ENCODE measurements around the gene CMTR2. TPM values are rescaled to one million over a fixed set of nuclear protein-coding genes. Genes with fewer than 3 reads are reported as not detected.

The CMTR2 gene
- total RNA-seq, 1 experiment from 2014 or later = 15.5 TPM

DNA sequence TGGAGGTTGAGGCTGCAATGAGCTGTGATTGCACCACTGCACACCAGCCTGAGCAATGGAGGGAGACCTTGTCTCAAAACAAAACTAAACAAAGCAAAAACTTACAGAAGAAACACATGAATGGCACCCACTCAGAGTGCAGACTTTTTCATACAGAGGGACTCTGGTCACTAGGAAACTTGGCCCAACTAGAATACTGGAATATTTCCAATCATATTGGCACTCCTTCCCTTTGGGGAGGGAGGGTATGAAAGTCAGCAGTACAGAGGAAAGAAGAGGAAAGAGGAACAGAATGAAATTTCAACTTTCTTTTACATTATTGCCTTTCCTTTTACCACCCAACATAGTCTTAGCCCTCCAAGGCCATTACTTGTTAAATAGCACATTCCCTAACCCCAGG is 28.2 kb downstream of the CMTR2 start:
- Histone ChIP-seq H2AFZ (ENCODE audit: low read length) (no peak overlapping the region), H2BK5ac (ENCODE audit: insufficient read length, low read length) (no peak overlapping the region), H3K9me3 (ENCODE audit: control insufficient read depth, low read depth, low read length) (no peaks in the 10 kb centered on the region), H2BK12ac (ENCODE audit: insufficient read length, low read depth, low read length) (no peak overlapping the region), H4K91ac (ENCODE audit: insufficient read length, low read depth, low read length) (no peak overlapping the region), H2BK20ac (ENCODE audit: low read depth, low read length, poor library complexity, severe bottlenecking) (no peak overlapping the region), H3K23ac (ENCODE audit: insufficient read length, low read depth, low read length) (no peak overlapping the region), H3K27ac (ENCODE audit: insufficient read length, low read depth, low read length) (no peak overlapping the region), H2BK120ac (ENCODE audit: low read depth, low read length, poor library complexity, severe bottlenecking) (no peak overlapping the region), H3K9ac (ENCODE audit: extremely low read depth, insufficient read length, low read length) (no peak overlapping the region), H4K20me1 (ENCODE audit: control insufficient read depth, insufficient read depth, insufficient read length) (no peaks in the 10 kb centered on the region), H3K14ac (ENCODE audit: insufficient read depth, low read length) (no peak overlapping the region), H3K4me1 (ENCODE audit: insufficient read depth, low read length) (no peaks in the 10 kb centered on the region), H3K27me3 (ENCODE audit: insufficient read depth, low read length) (no peaks in the 10 kb centered on the region), H3K79me1 (ENCODE audit: insufficient read depth, low read depth, low read length, poor library complexity, severe bottlenecking) (no peaks in the 10 kb centered on the region), H2AK5ac (ENCODE audit: insufficient read length, low read length) (no peak overlapping the region), H3T11ph (ENCODE audit: low read length) (no peak overlapping the region), H3K4ac (ENCODE audit: low read depth, low read length) (no peak overlapping the region), H4K5ac (ENCODE audit: insufficient read length, low read depth, low read length) (no peak overlapping the region), H3K56ac (ENCODE audit: insufficient read length, low read depth, low read length) (no peak overlapping the region), H3K18ac (ENCODE audit: insufficient read length, low read depth, low read length) (no peak overlapping the region), H3K23me2 (ENCODE audit: insufficient read length, low read depth, low read length, poor library complexity, severe bottlenecking) (no peaks in the 10 kb centered on the region), H2BK15ac (ENCODE audit: low read depth, low read length) (no peak overlapping the region), H4K8ac (replicated peaks; ENCODE audit: insufficient read length, low read depth, low read length) (no peak overlapping the region), H3K4me2 (ENCODE audit: insufficient read depth, insufficient read length, low read length) (no peak overlapping the region), H3K79me2 (ENCODE audit: insufficient read depth, low read length) (no peaks in the 10 kb centered on the region)
- DNase-seq = no peak
- Mint-ChIP-seq H3K36me3 (ENCODE audit: insufficient read depth in 1 of 3, low read depth in 3 of 3) (no peaks in the 10 kb centered on the region), H3K4me1 (no peaks in the 10 kb centered on the region; a peak in 1 of 4 replicates), H3K9me3 (no peaks in the 10 kb centered on the region; a peak in 1 of 5 replicates), H3K27me3 (ENCODE audit: low read depth) (no peaks in the 10 kb centered on the region), H3K27ac (no peak overlapping the region), H3K4me3 (no peak overlapping the region)
- TF ChIP-seq, protein P1, sequence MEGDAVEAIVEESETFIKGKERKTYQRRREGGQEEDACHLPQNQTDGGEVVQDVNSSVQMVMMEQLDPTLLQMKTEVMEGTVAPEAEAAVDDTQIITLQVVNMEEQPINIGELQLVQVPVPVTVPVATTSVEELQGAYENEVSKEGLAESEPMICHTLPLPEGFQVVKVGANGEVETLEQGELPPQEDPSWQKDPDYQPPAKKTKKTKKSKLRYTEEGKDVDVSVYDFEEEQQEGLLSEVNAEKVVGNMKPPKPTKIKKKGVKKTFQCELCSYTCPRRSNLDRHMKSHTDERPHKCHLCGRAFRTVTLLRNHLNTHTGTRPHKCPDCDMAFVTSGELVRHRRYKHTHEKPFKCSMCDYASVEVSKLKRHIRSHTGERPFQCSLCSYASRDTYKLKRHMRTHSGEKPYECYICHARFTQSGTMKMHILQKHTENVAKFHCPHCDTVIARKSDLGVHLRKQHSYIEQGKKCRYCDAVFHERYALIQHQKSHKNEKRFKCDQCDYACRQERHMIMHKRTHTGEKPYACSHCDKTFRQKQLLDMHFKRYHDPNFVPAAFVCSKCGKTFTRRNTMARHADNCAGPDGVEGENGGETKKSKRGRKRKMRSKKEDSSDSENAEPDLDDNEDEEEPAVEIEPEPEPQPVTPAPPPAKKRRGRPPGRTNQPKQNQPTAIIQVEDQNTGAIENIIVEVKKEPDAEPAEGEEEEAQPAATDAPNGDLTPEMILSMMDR (conservative IDR thresholded peaks at IDR 0.05) = no peak

Data from H9 (cell line).